ENCODE data around the gene GPR3. TPM values are rescaled to one million over a fixed set of nuclear protein-coding genes. Genes with fewer than 3 reads are reported as not detected.
A peak's percentile ranks its signal among the peaks of the same experiment; 100 is the strongest.

The GPR3 gene
- total and polyA plus RNA-seq, 2 of the 13 experiments (the other 11 are each of a cell fraction or from before 2014, with no cell fraction given), result 1.00 to 2.6 TPM

DNA sequence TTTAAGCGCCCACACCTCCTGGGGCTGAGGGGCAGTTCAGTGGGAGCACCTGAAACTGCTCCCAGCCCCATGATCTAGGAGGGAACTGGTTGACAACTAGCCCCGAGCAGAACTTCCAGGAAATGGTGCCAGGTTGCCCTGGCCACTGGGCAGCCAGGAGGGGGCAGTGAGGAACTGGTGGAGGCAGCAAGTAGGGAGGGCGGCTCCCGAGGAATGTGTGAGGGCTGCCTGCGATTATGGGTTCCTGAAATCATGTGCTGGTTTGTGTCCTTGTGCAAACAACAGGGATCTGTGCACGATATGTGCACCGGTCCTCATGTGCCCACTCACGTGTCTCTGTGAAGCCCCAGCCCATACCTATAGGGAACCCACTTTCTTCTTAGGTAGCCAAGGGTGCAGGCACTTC lies 9.9 kb downstream of the GPR3 start (continued):
- TF ChIP-seq NFAT5 (CRISPR knock-in tag; IDR thresholded peaks at IDR 0.05) (no peak), CSRNP1 (CRISPR knock-in tag; IDR thresholded peaks at IDR 0.05) (0 out of 2 replicates have a peak, but pooled peaks have one; percentile 30), KAT8 (CRISPR knock-in tag; IDR thresholded peaks at IDR 0.05) (no peak), ZNF597 (CRISPR knock-in tag; IDR thresholded peaks at IDR 0.05) (no peak), RBM39 (IDR thresholded peaks at IDR 0.05; ENCODE audit: low read depth, low read length, poor library complexity, severe bottlenecking) (no peak), PRPF4 (IDR thresholded peaks at IDR 0.05; ENCODE audit: low read depth, low read length, poor library complexity, severe bottlenecking) (no peak), RAD21 (CRISPR knock-in tag; IDR thresholded peaks at IDR 0.05) (peak; percentile 31; the same call in 1 of the 2 replicates), NCOA5 (CRISPR knock-in tag; IDR thresholded peaks at IDR 0.05) (no peak), HNF1B (CRISPR knock-in tag; IDR thresholded peaks at IDR 0.05) (no peak), ZNF264 (CRISPR knock-in tag; IDR thresholded peaks at IDR 0.05) (no peak), KDM3A (CRISPR knock-in tag; IDR thresholded peaks at IDR 0.05; ENCODE audit: low read depth) (no peak), HNRNPL (IDR thresholded peaks at IDR 0.05; ENCODE audit: low read depth, low read length) (no peak), ZNF768 (CRISPR knock-in tag; IDR thresholded peaks at IDR 0.05) (0 out of 2 replicates have a peak, but pooled peaks have one; percentile 17)
- TF ChIP-seq, protein P1, sequence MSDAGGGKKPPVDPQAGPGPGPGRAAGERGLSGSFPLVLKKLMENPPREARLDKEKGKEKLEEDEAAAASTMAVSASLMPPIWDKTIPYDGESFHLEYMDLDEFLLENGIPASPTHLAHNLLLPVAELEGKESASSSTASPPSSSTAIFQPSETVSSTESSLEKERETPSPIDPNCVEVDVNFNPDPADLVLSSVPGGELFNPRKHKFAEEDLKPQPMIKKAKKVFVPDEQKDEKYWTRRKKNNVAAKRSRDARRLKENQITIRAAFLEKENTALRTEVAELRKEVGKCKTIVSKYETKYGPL (CRISPR knock-in tag; IDR thresholded peaks at IDR 0.05), result no peak
- TF ChIP-seq, protein P2, sequence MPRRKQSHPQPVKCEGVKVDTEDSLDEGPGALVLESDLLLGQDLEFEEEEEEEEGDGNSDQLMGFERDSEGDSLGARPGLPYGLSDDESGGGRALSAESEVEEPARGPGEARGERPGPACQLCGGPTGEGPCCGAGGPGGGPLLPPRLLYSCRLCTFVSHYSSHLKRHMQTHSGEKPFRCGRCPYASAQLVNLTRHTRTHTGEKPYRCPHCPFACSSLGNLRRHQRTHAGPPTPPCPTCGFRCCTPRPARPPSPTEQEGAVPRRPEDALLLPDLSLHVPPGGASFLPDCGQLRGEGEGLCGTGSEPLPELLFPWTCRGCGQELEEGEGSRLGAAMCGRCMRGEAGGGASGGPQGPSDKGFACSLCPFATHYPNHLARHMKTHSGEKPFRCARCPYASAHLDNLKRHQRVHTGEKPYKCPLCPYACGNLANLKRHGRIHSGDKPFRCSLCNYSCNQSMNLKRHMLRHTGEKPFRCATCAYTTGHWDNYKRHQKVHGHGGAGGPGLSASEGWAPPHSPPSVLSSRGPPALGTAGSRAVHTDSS (CRISPR knock-in tag; conservative IDR thresholded peaks at IDR 0.05), result no peak
- TF ChIP-seq, protein P3, sequence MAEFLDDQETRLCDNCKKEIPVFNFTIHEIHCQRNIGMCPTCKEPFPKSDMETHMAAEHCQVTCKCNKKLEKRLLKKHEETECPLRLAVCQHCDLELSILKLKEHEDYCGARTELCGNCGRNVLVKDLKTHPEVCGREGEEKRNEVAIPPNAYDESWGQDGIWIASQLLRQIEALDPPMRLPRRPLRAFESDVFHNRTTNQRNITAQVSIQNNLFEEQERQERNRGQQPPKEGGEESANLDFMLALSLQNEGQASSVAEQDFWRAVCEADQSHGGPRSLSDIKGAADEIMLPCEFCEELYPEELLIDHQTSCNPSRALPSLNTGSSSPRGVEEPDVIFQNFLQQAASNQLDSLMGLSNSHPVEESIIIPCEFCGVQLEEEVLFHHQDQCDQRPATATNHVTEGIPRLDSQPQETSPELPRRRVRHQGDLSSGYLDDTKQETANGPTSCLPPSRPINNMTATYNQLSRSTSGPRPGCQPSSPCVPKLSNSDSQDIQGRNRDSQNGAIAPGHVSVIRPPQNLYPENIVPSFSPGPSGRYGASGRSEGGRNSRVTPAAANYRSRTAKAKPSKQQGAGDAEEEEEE (CRISPR knock-in tag; IDR thresholded peaks at IDR 0.05; ENCODE audit: borderline replicate concordance), result no peak
